Astrocyte (in vitro differentiated cells and primary cell): Measurements from ENCODE around the gene RAB35. TPM values are rescaled to one million over a fixed set of nuclear protein-coding genes. Genes with fewer than 3 reads are reported as not detected.

Experiments used
- DNase-seq: peaks from one replicate; pipeline ENCODE4 v3.0.0-alpha.2; 2010; ENCODE audit warnings: low read depth
- FAIRE-seq: peaks from 2 replicates; lab custom pipeline; 2011; peaks lifted over from hg19 to GRCh38; lab: Jason Lieb, UNC
- H2AFZ ChIP-seq: 2 replicates; pipeline ENCODE4 v1.6.0; 2012; ENCODE audit warnings: low read depth, low read length, inconsistent platforms
- H3K27ac ChIP-seq: 2 replicates; pipeline ENCODE4 v1.5.1; 2011; ENCODE audit warnings: low read depth, low read length, inconsistent platforms
- H3K27me3 ChIP-seq: 2 replicates; pipeline ENCODE4 v1.6.0; 2011; ENCODE audit warnings: low read length, inconsistent platforms; ENCODE audit not compliant: insufficient read depth
- H3K36me3 ChIP-seq: 2 replicates; pipeline ENCODE4 v1.5.1; 2011; ENCODE audit warnings: low read length, inconsistent platforms; ENCODE audit not compliant: insufficient read depth
- H3K4me1 ChIP-seq: 2 replicates; pipeline ENCODE4 v1.5.1; 2011; ENCODE audit warnings: low read length, inconsistent platforms; ENCODE audit not compliant: insufficient read depth
- H3K4me2 ChIP-seq: 2 replicates; pipeline ENCODE4 v1.6.0; 2012; ENCODE audit warnings: low read length, inconsistent platforms
- H3K4me3 ChIP-seq: 2 replicates; pipeline ENCODE4 v1.5.1; 2011; ENCODE audit warnings: low read depth, mild to moderate bottlenecking, low read length, inconsistent platforms; ENCODE audit not compliant: insufficient read depth
- H3K79me2 ChIP-seq: 2 replicates; pipeline ENCODE4 v1.6.0; 2012; ENCODE audit warnings: mild to moderate bottlenecking, low read length, inconsistent platforms; ENCODE audit not compliant: insufficient read depth
- H3K9ac ChIP-seq: 2 replicates; pipeline ENCODE4 v1.6.0; 2012; ENCODE audit warnings: mild to moderate bottlenecking, low read length, inconsistent platforms
- H3K9me3 ChIP-seq: 2 replicates; pipeline ENCODE4 v1.5.1; 2012; ENCODE audit warnings: low read depth, mild to moderate bottlenecking, low read length, inconsistent platforms; ENCODE audit not compliant: insufficient read depth
- H4K20me1 ChIP-seq: 2 replicates; pipeline ENCODE4 v1.6.0; 2012; ENCODE audit warnings: low read length, inconsistent platforms; ENCODE audit not compliant: insufficient read depth
- H3K27ac Mint-ChIP-seq: one replicate; pipeline ENCODE4 v1.8.0; 2021; ENCODE audit warnings: mild to moderate bottlenecking, mixed read lengths; ENCODE audit not compliant: unreplicated experiment
- H3K27me3 Mint-ChIP-seq: one replicate; pipeline ENCODE4 v1.8.0; 2021; ENCODE audit warnings: low read depth, mixed read lengths; ENCODE audit not compliant: unreplicated experiment
- H3K36me3 Mint-ChIP-seq: one replicate; pipeline ENCODE4 v1.8.0; 2021; ENCODE audit warnings: low read depth, mixed read lengths; ENCODE audit not compliant: unreplicated experiment
- H3K4me1 Mint-ChIP-seq: one replicate; pipeline ENCODE4 v1.8.0; 2021; ENCODE audit warnings: low read depth, mixed read lengths; ENCODE audit not compliant: unreplicated experiment
- H3K4me3 Mint-ChIP-seq: one replicate; pipeline ENCODE4 v1.8.0; 2021; ENCODE audit warnings: mild to moderate bottlenecking, moderate library complexity, mixed read lengths; ENCODE audit not compliant: unreplicated experiment
- H3K9me3 Mint-ChIP-seq: one replicate; pipeline ENCODE4 v1.8.0; 2021; ENCODE audit warnings: mild to moderate bottlenecking, mixed read lengths; ENCODE audit not compliant: unreplicated experiment
- CTCF ChIP-seq: IDR thresholded peaks from 2 replicates; pipeline ENCODE4 v1.5.1; 2011; ENCODE audit warnings: low read depth, mild to moderate bottlenecking, inconsistent platforms, low read length, moderate library complexity; ENCODE audit not compliant: insufficient read depth
- EZH2 ChIP-seq: IDR thresholded peaks from 2 replicates; pipeline ENCODE4 v1.6.1; 2012; ENCODE audit warnings: mild to moderate bottlenecking, low read length, inconsistent platforms; ENCODE audit not compliant: insufficient read depth
- total RNA-seq: library from RNA; stranded (reverse); gene quantifications from 2 replicates; pipeline ENCODE4 v1.2.1, GENCODE V29; 2021

Gene RAB35
- total RNA-seq, 1 donor from 2014 or later = 63.3 TPM

- no peak overlapping the region for H3K4me3 Mint-ChIP-seq
- DNase-seq = no peak
- Histone ChIP-seq H4K20me1 (peaks cover 42% of the 10 kb centered on the region), H2AFZ (no peak overlapping the region), H3K79me2 (no peaks in the 10 kb centered on the region), H3K27ac (no peak overlapping the region), H3K4me2 (no peak overlapping the region), H3K27me3 (no peaks in the 10 kb centered on the region), H3K4me3 (no peak overlapping the region), H3K9ac (no peak overlapping the region), H3K9me3 (no peaks in the 10 kb centered on the region), H3K36me3 (peaks cover 5% of the 10 kb centered on the region), H3K4me1 (peaks cover 5% of the 10 kb centered on the region)
- H3K36me3 Mint-ChIP-seq = peaks cover 10% of the 10 kb centered on the region
- peaks cover 7% of the 10 kb centered on the region for H3K4me1 Mint-ChIP-seq
- FAIRE-seq = no peak
- no peak overlapping the region for H3K27ac Mint-ChIP-seq
- no peaks in the 10 kb centered on the region for H3K9me3 Mint-ChIP-seq
- TF ChIP-seq CTCF (no peak), EZH2 (no peak)
- H3K27me3 Mint-ChIP-seq = no peaks in the 10 kb centered on the region
Measured at GRCh38 chr12:120090626-120091295, 25.8 kb downstream of the RAB35 start.

- no peak for DNase-seq
- Histone ChIP-seq H3K4me2 (no peak overlapping the region), H2AFZ (no peak overlapping the region), H3K79me2 (no peaks in the 10 kb centered on the region), H4K20me1 (peaks cover 37% of the 10 kb centered on the region), H3K4me1 (peaks cover 5% of the 10 kb centered on the region), H3K9ac (no peak overlapping the region), H3K9me3 (no peaks in the 10 kb centered on the region), H3K27ac (no peak overlapping the region), H3K4me3 (no peak overlapping the region), H3K36me3 (peaks cover 5% of the 10 kb centered on the region), H3K27me3 (no peaks in the 10 kb centered on the region)
- peaks cover 10% of the 10 kb centered on the region for H3K36me3 Mint-ChIP-seq
- H3K27ac Mint-ChIP-seq = no peak overlapping the region
- peaks cover 7% of the 10 kb centered on the region for H3K4me1 Mint-ChIP-seq
- H3K4me3 Mint-ChIP-seq = no peak overlapping the region
- H3K27me3 Mint-ChIP-seq = no peaks in the 10 kb centered on the region
- no peaks in the 10 kb centered on the region for H3K9me3 Mint-ChIP-seq
- TF ChIP-seq EZH2 (no peak), CTCF (no peak)
- FAIRE-seq = no peak
Measured at GRCh38 chr12:120090206-120090605, 26.3 kb downstream of the RAB35 start.

- peaks cover 6% of the 10 kb centered on the region for H3K4me1 Mint-ChIP-seq
- no peak overlapping the region for H3K27ac ChIP-seq
- no peak for FAIRE-seq
Measured at GRCh38 chr12:120089796-120090195, 26.8 kb downstream of the RAB35 start.

More at GRCh38 chr12:120089796-120090195, 26.8 kb downstream of the RAB35 start:
- Histone ChIP-seq H4K20me1 (peaks cover 35% of the 10 kb centered on the region), H3K9me3 (no peaks in the 10 kb centered on the region), H3K9ac (no peak overlapping the region), H3K4me3 (no peak overlapping the region), H3K36me3 (peaks cover 4% of the 10 kb centered on the region), H3K27me3 (no peaks in the 10 kb centered on the region), H3K4me1 (peaks cover 5% of the 10 kb centered on the region), H2AFZ (no peak overlapping the region), H3K79me2 (no peaks in the 10 kb centered on the region), H3K4me2 (no peak overlapping the region)
- TF ChIP-seq CTCF = no peak
- TF ChIP-seq EZH2 = no peak
- peaks cover under 1% of the 10 kb centered on the region for H3K9me3 Mint-ChIP-seq
- DNase-seq = no peak
- no peak overlapping the region for H3K27ac Mint-ChIP-seq
- no peaks in the 10 kb centered on the region for H3K27me3 Mint-ChIP-seq
- peaks cover 10% of the 10 kb centered on the region for H3K36me3 Mint-ChIP-seq
- H3K4me3 Mint-ChIP-seq = no peak overlapping the region
